SK-N-SH treated with all-trans-retinoic acid at 6 μM for 48 hours (cell line): ENCODE measurements around the gene MPP3.

ENCODE experiments used
- ARNTL ChIP-seq: fragments of 450-650 bp; formaldehyde crosslinking; IDR thresholded peaks from 2 replicates; pipeline ENCODE4 v1.5.0; 2020; ENCODE audit warnings: low read depth, mild to moderate bottlenecking, moderate library complexity, borderline replicate concordance
- BACH2 ChIP-seq: fragments of 250-450 bp; sonication (Bioruptor Pico); IDR thresholded peaks from 2 replicates; pipeline ENCODE4 v1.9.0; 2021; ENCODE audit warnings: mild to moderate bottlenecking, borderline replicate concordance
- SNAI2 ChIP-seq: fragments of 250-450 bp; sonication (Bioruptor Pico); IDR thresholded peaks from 2 replicates; pipeline ENCODE4 v1.5.0; 2020; ENCODE audit warnings: mild to moderate bottlenecking, moderate library complexity
- ZFP30 ChIP-seq: fragments of 450-650 bp; formaldehyde crosslinking; IDR thresholded peaks from 2 replicates; pipeline ENCODE4 v1.5.0; 2022; ENCODE audit warnings: mild to moderate bottlenecking, moderate library complexity
- TF ChIP-seq, protein P1 (sequence below): fragments of 250-450 bp; sonication (Bioruptor Pico); IDR thresholded peaks from 2 replicates; pipeline ENCODE4 v1.8.0; 2020; ENCODE audit warnings: mild to moderate bottlenecking, moderate library complexity, borderline replicate concordance
- TF ChIP-seq, protein P2 (sequence below): fragments of 250-450 bp; sonication (Bioruptor Pico); IDR thresholded peaks from 2 replicates; pipeline ENCODE4 v1.5.1; 2020; ENCODE audit warnings: low read depth, mild to moderate bottlenecking, moderate library complexity

DNA sequence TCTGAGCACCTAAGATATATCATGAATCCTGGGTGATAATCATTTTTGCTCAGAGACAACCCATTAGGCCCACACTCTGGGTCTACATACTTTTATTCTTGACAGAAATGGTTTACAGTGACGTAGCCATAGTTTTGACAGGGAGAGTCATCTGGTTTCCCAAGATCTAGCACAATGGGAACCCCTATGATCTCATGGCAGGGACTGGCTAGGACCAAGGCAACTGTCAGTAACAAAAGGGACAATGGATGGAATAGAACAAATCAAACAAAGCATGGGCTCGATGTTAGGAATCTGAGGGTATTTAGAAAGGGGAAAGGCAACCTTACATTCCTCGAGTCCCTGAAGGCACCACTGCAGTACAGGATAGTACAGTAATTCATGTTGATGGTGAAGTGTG, 32.2 kb downstream of the MPP3 start:
- TF ChIP-seq SNAI2 (CRISPR knock-in tag) (no peak), ARNTL (CRISPR knock-in tag) (no peak), ZFP30 (no peak), BACH2 (CRISPR knock-in tag) (no peak)
- TF ChIP-seq, protein P1, sequence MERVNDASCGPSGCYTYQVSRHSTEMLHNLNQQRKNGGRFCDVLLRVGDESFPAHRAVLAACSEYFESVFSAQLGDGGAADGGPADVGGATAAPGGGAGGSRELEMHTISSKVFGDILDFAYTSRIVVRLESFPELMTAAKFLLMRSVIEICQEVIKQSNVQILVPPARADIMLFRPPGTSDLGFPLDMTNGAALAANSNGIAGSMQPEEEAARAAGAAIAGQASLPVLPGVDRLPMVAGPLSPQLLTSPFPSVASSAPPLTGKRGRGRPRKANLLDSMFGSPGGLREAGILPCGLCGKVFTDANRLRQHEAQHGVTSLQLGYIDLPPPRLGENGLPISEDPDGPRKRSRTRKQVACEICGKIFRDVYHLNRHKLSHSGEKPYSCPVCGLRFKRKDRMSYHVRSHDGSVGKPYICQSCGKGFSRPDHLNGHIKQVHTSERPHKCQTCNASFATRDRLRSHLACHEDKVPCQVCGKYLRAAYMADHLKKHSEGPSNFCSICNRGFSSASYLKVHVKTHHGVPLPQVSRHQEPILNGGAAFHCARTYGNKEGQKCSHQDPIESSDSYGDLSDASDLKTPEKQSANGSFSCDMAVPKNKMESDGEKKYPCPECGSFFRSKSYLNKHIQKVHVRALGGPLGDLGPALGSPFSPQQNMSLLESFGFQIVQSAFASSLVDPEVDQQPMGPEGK (CRISPR knock-in tag): no peak
- TF ChIP-seq, protein P2, sequence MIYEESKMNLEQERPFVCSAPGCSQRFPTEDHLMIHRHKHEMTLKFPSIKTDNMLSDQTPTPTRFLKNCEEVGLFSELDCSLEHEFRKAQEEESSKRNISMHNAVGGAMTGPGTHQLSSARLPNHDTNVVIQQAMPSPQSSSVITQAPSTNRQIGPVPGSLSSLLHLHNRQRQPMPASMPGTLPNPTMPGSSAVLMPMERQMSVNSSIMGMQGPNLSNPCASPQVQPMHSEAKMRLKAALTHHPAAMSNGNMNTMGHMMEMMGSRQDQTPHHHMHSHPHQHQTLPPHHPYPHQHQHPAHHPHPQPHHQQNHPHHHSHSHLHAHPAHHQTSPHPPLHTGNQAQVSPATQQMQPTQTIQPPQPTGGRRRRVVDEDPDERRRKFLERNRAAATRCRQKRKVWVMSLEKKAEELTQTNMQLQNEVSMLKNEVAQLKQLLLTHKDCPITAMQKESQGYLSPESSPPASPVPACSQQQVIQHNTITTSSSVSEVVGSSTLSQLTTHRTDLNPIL: no peak
